Ishikawa (cell line): Measurements from ENCODE around the gene SERPINB5.

Experiments used
- CEBPB ChIP-seq: IDR thresholded peaks from 2 replicates; pipeline ENCODE4 v1.6.1; 2012
- CREB1 ChIP-seq: IDR thresholded peaks from 2 replicates; pipeline ENCODE4 v1.6.1; 2012; ENCODE audit warnings: low read depth
- EGR1 ChIP-seq: IDR thresholded peaks from 2 replicates; pipeline ENCODE4 v1.6.1; 2012
- EP300 ChIP-seq: IDR thresholded peaks from 2 replicates; pipeline ENCODE4 v1.6.1; 2012; ENCODE audit warnings: borderline replicate concordance
- FOXM1 ChIP-seq: IDR thresholded peaks from 2 replicates; pipeline ENCODE4 v1.6.1; 2012; ENCODE audit warnings: low read depth, borderline replicate concordance
- NFIC ChIP-seq: IDR thresholded peaks from 2 replicates; pipeline ENCODE4 v1.6.1; 2012
- RAD21 ChIP-seq: IDR thresholded peaks from 2 replicates; pipeline ENCODE4 v1.6.1; 2012; ENCODE audit warnings: low read depth
- TAF1 ChIP-seq: IDR thresholded peaks from 2 replicates; pipeline ENCODE4 v1.6.1; 2012; ENCODE audit warnings: low read depth, mild to moderate bottlenecking
- TCF12 ChIP-seq: IDR thresholded peaks from 2 replicates; pipeline ENCODE4 v1.6.1; 2012; ENCODE audit warnings: low read depth
- TEAD4 ChIP-seq: IDR thresholded peaks from 2 replicates; pipeline ENCODE4 v1.6.1; 2012
- YY1 ChIP-seq: IDR thresholded peaks from 2 replicates; pipeline ENCODE4 v1.6.1; 2012; ENCODE audit warnings: low read depth
- ZBTB7A ChIP-seq: IDR thresholded peaks from 2 replicates; pipeline ENCODE4 v1.6.1; 2012; ENCODE audit warnings: low read depth
- TF ChIP-seq, protein P1 (sequence below): IDR thresholded peaks from 2 replicates; pipeline ENCODE4 v1.6.1; 2012; ENCODE audit warnings: low read depth, mild to moderate bottlenecking
- TF ChIP-seq, protein P2 (sequence below): IDR thresholded peaks from 2 replicates; pipeline ENCODE4 v1.6.1; 2012
- TF ChIP-seq, protein P3 (sequence below): IDR thresholded peaks from 2 replicates; pipeline ENCODE4 v1.6.1; 2012

SERPINB5 gene

DNA sequence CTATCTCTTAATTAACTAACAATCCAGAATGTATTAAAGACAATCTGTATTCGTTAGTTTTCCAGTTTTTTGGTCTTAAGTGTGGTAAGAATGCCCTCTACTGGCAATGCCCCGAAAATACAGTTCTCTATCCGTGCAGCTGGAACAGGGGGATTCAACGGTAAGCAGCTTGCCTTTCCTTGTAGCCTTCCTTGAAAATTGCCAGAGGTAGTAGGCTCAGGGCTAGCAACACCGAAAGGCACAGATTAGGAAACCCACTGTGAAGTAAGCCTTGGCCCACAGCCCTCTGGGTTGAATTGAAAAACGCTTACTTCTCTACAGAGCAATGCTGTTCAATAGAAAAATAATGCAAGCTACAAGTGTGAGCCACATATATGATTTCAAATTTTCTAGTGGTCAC, 37.4 kb upstream of the SERPINB5 start:
- TF ChIP-seq YY1 (no peak), EP300 (no peak), RAD21 (peak; percentile 87)
- TF ChIP-seq, protein P1, sequence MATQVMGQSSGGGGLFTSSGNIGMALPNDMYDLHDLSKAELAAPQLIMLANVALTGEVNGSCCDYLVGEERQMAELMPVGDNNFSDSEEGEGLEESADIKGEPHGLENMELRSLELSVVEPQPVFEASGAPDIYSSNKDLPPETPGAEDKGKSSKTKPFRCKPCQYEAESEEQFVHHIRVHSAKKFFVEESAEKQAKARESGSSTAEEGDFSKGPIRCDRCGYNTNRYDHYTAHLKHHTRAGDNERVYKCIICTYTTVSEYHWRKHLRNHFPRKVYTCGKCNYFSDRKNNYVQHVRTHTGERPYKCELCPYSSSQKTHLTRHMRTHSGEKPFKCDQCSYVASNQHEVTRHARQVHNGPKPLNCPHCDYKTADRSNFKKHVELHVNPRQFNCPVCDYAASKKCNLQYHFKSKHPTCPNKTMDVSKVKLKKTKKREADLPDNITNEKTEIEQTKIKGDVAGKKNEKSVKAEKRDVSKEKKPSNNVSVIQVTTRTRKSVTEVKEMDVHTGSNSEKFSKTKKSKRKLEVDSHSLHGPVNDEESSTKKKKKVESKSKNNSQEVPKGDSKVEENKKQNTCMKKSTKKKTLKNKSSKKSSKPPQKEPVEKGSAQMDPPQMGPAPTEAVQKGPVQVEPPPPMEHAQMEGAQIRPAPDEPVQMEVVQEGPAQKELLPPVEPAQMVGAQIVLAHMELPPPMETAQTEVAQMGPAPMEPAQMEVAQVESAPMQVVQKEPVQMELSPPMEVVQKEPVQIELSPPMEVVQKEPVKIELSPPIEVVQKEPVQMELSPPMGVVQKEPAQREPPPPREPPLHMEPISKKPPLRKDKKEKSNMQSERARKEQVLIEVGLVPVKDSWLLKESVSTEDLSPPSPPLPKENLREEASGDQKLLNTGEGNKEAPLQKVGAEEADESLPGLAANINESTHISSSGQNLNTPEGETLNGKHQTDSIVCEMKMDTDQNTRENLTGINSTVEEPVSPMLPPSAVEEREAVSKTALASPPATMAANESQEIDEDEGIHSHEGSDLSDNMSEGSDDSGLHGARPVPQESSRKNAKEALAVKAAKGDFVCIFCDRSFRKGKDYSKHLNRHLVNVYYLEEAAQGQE, result no peak

DNA sequence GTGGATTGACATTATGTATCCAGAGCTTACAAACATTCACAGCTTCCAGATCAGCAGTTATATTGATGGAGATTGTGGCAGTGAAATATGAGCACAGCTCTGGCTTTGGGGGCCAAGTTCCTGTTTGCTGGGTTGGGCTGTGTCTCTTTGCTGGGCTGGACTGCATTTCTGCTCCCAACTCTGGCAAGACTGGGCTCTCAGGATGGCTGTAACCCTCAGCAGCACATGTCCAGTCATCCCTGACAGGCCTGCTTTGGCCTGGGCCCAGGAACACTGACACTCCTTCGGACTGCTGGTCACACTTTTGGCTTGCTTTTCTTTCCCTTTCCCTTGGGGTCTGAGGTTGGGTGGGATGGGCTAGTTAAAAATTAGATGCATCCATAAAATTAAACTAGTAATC, 36.5 kb upstream of the SERPINB5 start:
- TF ChIP-seq, protein P2, sequence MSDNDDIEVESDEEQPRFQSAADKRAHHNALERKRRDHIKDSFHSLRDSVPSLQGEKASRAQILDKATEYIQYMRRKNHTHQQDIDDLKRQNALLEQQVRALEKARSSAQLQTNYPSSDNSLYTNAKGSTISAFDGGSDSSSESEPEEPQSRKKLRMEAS, result no peak
- TF ChIP-seq, protein P3, sequence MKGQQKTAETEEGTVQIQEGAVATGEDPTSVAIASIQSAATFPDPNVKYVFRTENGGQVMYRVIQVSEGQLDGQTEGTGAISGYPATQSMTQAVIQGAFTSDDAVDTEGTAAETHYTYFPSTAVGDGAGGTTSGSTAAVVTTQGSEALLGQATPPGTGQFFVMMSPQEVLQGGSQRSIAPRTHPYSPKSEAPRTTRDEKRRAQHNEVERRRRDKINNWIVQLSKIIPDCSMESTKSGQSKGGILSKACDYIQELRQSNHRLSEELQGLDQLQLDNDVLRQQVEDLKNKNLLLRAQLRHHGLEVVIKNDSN, result no peak
- TF ChIP-seq CEBPB (no peak), RAD21 (no peak), EP300 (no peak), NFIC (0 out of 2 replicates have a peak, but pooled peaks have one; percentile 4), ZBTB7A (no peak)
- TF ChIP-seq, protein P1, result no peak

DNA sequence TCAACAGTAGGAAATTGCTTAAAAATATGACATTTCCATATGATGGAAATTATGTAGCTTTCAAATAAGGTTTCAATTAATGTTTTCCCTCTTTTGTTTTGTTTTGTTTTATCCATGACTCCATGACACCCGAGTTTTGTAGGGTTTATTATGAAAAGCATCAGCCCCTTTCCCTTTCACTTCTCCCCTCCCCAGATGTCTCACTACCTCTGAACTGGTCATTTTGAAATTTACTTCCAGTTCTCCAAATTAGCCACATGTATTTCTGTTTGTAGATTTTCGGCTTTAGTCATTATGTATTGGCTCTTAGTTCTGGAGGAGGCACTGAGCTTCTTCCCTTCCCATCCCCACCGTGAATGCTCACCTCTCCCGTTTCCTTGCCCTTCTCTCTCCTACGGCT, 35.9 kb upstream of the SERPINB5 start:
- TF ChIP-seq EGR1 (no peak), CREB1 (no peak), EP300 (no peak), FOXM1 (no peak), YY1 (no peak), TAF1 (no peak), ZBTB7A (no peak), CEBPB (no peak), TCF12 (no peak)
- TF ChIP-seq, protein P2, result no peak
- TF ChIP-seq, protein P1, result no peak
- TF ChIP-seq, protein P3, result no peak

DNA sequence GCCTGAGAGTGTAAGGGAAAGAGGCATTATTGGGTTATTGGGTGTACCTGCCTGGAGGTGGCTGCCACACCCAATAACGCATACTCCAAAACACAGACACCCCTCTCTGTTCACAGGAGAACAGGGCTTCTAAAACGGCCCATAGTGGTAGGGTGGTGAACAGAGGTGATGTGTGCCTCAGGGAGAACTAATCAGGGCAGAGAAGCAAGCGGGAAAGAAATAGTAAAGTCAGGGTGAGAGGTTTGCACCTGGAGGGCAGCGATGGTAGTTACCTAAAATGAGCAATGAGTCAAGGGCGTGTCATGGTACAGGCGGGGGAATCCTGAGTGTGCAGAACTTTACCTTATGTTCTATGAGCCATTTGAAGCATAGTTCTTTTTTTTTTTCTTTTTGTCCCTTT, 32.9 kb upstream of the SERPINB5 start:
- TF ChIP-seq, protein P1, result no peak
- no peak for TF ChIP-seq CEBPB
- TF ChIP-seq, protein P2, result no peak
- no peak for TF ChIP-seq CREB1
- no peak for TF ChIP-seq RAD21
- TF ChIP-seq ZBTB7A, result no peak
- TF ChIP-seq EP300, result no peak
- no peak for TF ChIP-seq YY1
- no peak for TF ChIP-seq TEAD4
- TF ChIP-seq EGR1, result no peak
- no peak for TF ChIP-seq TCF12
